ENCODE results near the gene MRPL38.

GRCh38 chr17:75849279-75849646, 55.4 kb downstream of the MRPL38 start:
- TF ChIP-seq REST (IDR thresholded peaks at IDR 0.05; ENCODE audit: insufficient replicate concordance, low read depth) (no peak), CTCF (IDR thresholded peaks at IDR 0.05; ENCODE audit: insufficient read depth, low read length) (no peak)
